HG03378 (cell line): Measurements from ENCODE around the gene P2RY2.

Experiments used
- ATAC-seq: cut with Tn5 transposase; IDR thresholded peaks from one replicate; pipeline ENCODE4 v1.9.1; 2021; ENCODE audit warnings: mild to moderate bottlenecking, moderate library complexity; ENCODE audit not compliant: unreplicated experiment

The P2RY2 gene

GRCh38 chr11:73281796-73282660, 63.9 kb downstream of the P2RY2 start:
- no peak for ATAC-seq

- ATAC-seq = no peak
These were observed 65.4 kb downstream of the P2RY2 start for GRCh38 chr11:73283276-73284000.

GRCh38 chr11:73284106-73284505, 66.0 kb downstream of the P2RY2 start:
- no peak for ATAC-seq

DNA sequence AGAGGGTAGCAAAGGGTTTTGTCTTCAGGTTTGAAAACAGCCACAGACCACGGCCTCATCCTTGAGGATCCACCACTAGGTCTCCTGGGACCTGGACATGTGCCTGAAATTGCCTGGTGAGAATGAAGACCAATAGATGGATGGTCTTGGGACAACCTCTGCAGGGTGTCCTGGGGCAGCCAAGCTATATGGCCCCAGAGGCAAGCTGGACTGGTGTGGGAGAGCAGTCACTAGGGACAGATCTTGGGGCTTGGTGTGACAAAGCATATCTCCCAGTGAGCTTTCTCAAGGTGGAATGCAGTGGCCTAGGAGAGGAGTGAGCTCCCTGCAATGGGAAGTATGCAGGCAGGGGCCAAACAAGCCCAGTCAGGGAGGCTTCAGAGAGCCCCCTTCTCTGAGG, 67.6 kb downstream of the P2RY2 start:
- ATAC-seq = no peak
